Suprapubic skin (tissue), 4 donors: ENCODE results near the gene CLCF1. TPM values are rescaled to one million over a fixed set of nuclear protein-coding genes. Genes with fewer than 3 reads are reported as not detected.

Source experiments
- DNase-seq, 2 donors: peaks; one replicate each; pipeline ENCODE4 v3.0.0-alpha.2; 2019; ENCODE audit warnings: low spot score in 2 of 2
- H3K27ac ChIP-seq: fragments of 200-600 bp; sonication (generic); one replicate; pipeline ENCODE4 v1.5.1; 2019
- H3K27me3 ChIP-seq: fragments of 200-600 bp; sonication (generic); one replicate; pipeline ENCODE4 v1.5.1; 2019
- H3K36me3 ChIP-seq: fragments of 200-600 bp; sonication (generic); one replicate; pipeline ENCODE4 v1.5.1; 2019
- H3K4me1 ChIP-seq: fragments of 200-600 bp; sonication (generic); one replicate; pipeline ENCODE4 v1.5.1; 2019
- H3K4me3 ChIP-seq: fragments of 200-600 bp; sonication (generic); one replicate; pipeline ENCODE4 v1.5.1; 2019; ENCODE audit warnings: mild to moderate bottlenecking
- H3K9me3 ChIP-seq: fragments of 200-600 bp; sonication (generic); one replicate; pipeline ENCODE4 v1.5.1; 2019
- EP300 ChIP-seq: sonication (generic); formaldehyde crosslinking; IDR thresholded peaks from one replicate; pipeline ENCODE4 v1.6.1; 2017; ENCODE audit warnings: antibody characterized with exemption
- POLR2A ChIP-seq, 2 donors: fragments of 450-650 bp; IDR thresholded peaks; one replicate each; pipeline ENCODE4 v1.6.1; 2017; ENCODE audit warnings: antibody characterized with exemption in 2 of 2, mild to moderate bottlenecking in 2 of 2, moderate library complexity in 2 of 2
- POLR2AphosphoS5 ChIP-seq, 3 donors: sonication (generic); formaldehyde crosslinking; IDR thresholded peaks; one replicate each; pipeline ENCODE4 v1.6.1; 2017; ENCODE audit warnings: antibody characterized with exemption in 3 of 3
- WGBS: methylation state at CpG from one replicate; pipeline ENCODE4 v1.1.5; 2018; 5-methylcytosine and 5-hydroxymethylcytosine counted together
- total RNA-seq, 4 donors: library from RNA; depleted of rRNA; stranded (reverse); fragments of >200 nt; gene quantifications; one replicate each; pipeline ENCODE4 v1.1.0, GENCODE V29; 2016
- TF ChIP-seq, protein P1 (sequence below), 2 donors: fragments of 200-600 bp in 1 of 2; fragments of 450-650 bp in 1 of 2; sonication (generic) in 1 of 2; IDR thresholded peaks; one replicate each; pipeline ENCODE4 v1.5.1; 2016 to 2019; ENCODE audit warnings: antibody characterized with exemption in 2 of 2, mild to moderate bottlenecking in 1 of 2, moderate library complexity in 1 of 2

The CLCF1 gene
- total RNA-seq, 4 donors from 2014 or later, result 2.7 to 5.5 (median 4.0) TPM

DNA sequence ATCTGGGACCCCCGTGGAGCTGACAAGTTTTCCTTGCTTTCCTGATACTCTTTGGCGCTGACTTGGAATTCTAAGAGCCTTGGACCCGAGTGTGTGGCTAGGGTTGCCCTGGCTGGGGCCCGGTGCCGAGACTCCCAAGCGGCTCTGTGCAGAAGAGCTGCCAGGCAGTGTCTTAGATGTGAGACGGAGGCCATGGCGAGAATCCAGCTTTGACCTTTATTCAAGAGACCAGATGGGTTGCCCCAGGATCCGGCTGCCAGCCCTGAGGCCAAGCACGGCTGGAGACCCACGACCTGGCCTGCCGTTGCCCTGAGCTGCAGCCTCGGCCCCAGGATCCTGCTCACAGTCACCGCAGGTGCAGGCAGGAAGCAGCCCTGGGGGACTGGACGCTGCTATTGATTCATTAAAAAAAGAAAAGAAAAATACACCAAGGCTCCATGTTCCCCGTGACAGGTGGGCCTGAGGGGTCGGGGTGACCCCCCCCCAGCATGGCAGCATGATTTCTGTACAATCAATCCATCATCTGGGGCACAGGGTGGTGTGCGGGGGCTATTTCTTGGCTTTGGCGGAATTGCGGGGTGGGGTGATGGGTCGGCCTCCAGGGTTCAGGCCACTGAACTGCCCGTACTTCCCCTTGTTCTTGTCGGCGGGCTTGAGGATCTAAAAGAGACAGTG, 24.7 kb upstream of the CLCF1 start:
- H3K4me1 ChIP-seq, result peaks cover 41% of the 10 kb centered on the region
- no peak for DNase-seq
- peaks cover 50% of the 10 kb centered on the region for H3K36me3 ChIP-seq
- 77% methylated on average over 24 of the region's 24 CpGs for WGBS
- no peak for TF ChIP-seq POLR2A (IDR thresholded peaks at IDR 0.05)
- H3K27ac ChIP-seq, result no peak overlapping the region
- no peak overlapping the region for H3K4me3 ChIP-seq
- H3K9me3 ChIP-seq, result no peaks in the 10 kb centered on the region
- H3K27me3 ChIP-seq, result no peaks in the 10 kb centered on the region

DNA sequence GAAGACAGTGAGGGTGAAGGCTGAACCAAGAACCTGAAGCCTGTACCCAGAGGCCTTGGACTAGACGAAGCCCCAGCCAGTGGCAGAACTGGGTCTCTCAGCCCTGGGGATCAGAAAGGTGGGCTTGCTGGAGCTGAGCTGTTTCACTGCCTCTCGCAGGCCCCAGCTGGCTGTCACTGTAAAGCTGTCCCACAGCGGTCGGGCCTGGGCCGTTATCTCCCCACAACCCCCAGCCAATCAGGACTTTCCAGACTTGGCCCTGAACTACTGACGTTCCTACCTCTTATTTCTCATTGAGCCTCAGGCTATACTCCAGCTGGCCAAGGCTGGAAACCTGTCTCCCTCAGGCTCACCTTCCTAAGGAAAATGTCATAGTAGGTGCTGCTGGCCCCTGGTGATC, 24.1 kb upstream of the CLCF1 start:
- H3K4me3 ChIP-seq, result no peak overlapping the region
- DNase-seq, result no peak
- TF ChIP-seq EP300, result no peak
- no peak for TF ChIP-seq POLR2AphosphoS5 (IDR thresholded peaks at IDR 0.05)
- TF ChIP-seq POLR2A (IDR thresholded peaks at IDR 0.05), result no peak
- TF ChIP-seq, protein P1, sequence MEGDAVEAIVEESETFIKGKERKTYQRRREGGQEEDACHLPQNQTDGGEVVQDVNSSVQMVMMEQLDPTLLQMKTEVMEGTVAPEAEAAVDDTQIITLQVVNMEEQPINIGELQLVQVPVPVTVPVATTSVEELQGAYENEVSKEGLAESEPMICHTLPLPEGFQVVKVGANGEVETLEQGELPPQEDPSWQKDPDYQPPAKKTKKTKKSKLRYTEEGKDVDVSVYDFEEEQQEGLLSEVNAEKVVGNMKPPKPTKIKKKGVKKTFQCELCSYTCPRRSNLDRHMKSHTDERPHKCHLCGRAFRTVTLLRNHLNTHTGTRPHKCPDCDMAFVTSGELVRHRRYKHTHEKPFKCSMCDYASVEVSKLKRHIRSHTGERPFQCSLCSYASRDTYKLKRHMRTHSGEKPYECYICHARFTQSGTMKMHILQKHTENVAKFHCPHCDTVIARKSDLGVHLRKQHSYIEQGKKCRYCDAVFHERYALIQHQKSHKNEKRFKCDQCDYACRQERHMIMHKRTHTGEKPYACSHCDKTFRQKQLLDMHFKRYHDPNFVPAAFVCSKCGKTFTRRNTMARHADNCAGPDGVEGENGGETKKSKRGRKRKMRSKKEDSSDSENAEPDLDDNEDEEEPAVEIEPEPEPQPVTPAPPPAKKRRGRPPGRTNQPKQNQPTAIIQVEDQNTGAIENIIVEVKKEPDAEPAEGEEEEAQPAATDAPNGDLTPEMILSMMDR (IDR thresholded peaks at IDR 0.05), result no peak
- peaks cover 39% of the 10 kb centered on the region for H3K4me1 ChIP-seq
- no peak overlapping the region for H3K27ac ChIP-seq
- H3K9me3 ChIP-seq, result no peaks in the 10 kb centered on the region
- H3K36me3 ChIP-seq, result peaks cover 50% of the 10 kb centered on the region
- WGBS, result 50% methylated on average over 1 of the region's 6 CpGs
- H3K27me3 ChIP-seq, result no peaks in the 10 kb centered on the region

DNA sequence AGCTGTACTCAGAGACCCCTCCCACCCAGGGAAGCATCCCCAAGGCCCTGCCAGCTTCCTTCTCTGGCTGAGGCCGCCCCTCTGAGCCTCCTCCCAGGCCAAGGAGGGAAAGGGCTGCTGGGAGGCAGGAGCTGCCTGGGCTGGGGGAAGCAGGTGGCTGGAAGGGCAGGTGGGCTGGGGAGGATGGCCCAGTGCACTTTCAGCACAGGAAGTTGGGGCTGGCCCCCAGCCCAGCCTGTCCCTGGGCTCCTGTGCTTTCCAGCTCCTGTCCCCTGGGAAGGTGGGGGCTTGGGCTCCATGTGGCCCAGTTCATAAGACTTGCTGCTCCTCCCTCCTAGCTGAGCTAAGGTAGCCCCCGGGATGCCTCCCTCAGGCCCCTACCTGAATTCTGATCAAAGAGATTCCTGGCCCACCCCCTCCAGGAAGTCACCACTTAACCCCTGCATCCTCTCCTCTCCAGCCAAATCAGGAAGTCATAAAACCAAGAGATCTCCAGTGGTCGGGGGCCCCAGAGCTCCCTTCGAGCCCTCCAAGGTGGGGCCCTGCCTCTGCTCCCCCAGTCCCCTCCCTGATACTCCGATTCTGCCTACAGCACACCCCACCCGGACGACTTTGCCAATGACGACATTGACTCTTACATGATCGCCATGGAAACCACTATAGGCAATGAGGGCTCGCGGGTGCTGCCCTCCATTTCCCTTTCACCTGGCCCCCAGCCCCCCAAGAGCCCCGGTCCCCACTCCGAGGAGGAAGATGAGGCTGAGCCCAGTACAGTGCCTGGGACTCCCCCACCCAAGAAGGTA, 23.4 kb upstream of the CLCF1 start:
- H3K4me1 ChIP-seq, result peaks cover 37% of the 10 kb centered on the region
- TF ChIP-seq EP300, result no peak
- TF ChIP-seq, protein P1 (IDR thresholded peaks at IDR 0.05), result no peak
- DNase-seq, result no peak
- no peaks in the 10 kb centered on the region for H3K27me3 ChIP-seq
- WGBS, result 55% methylated on average over 13 of the region's 13 CpGs
- H3K27ac ChIP-seq, result no peak overlapping the region
- no peaks in the 10 kb centered on the region for H3K9me3 ChIP-seq
- peaks cover 50% of the 10 kb centered on the region for H3K36me3 ChIP-seq
- no peak overlapping the region for H3K4me3 ChIP-seq

DNA sequence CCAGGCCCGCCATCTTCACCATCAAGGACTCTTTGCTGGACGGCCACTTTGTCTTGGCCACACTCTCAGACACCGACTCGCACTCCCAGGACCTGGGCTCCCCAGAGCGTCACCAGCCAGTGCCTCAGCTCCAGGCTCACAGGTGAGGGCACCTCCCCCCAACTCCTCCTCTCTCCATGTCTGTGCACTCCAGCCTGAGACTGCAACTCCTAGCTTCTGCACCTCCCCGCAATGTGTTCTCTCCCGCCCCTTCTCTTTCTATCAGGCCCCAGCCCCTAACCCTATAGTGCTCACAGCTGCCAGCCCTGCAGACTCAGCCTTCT, 22.8 kb upstream of the CLCF1 start:
- TF ChIP-seq POLR2AphosphoS5 (IDR thresholded peaks at IDR 0.05), result no peak
- TF ChIP-seq POLR2A (IDR thresholded peaks at IDR 0.05), result no peak
- TF ChIP-seq, protein P1 (IDR thresholded peaks at IDR 0.05), result no peak
- TF ChIP-seq EP300, result no peak
- H3K27me3 ChIP-seq, result no peaks in the 10 kb centered on the region
- H3K4me3 ChIP-seq, result no peak overlapping the region
- H3K9me3 ChIP-seq, result no peaks in the 10 kb centered on the region
- DNase-seq, result no peak
- H3K36me3 ChIP-seq, result peaks cover 50% of the 10 kb centered on the region
- no peak overlapping the region for H3K27ac ChIP-seq
- H3K4me1 ChIP-seq, result peaks cover 40% of the 10 kb centered on the region
- 85% methylated on average over 7 of the region's 7 CpGs for WGBS

DNA sequence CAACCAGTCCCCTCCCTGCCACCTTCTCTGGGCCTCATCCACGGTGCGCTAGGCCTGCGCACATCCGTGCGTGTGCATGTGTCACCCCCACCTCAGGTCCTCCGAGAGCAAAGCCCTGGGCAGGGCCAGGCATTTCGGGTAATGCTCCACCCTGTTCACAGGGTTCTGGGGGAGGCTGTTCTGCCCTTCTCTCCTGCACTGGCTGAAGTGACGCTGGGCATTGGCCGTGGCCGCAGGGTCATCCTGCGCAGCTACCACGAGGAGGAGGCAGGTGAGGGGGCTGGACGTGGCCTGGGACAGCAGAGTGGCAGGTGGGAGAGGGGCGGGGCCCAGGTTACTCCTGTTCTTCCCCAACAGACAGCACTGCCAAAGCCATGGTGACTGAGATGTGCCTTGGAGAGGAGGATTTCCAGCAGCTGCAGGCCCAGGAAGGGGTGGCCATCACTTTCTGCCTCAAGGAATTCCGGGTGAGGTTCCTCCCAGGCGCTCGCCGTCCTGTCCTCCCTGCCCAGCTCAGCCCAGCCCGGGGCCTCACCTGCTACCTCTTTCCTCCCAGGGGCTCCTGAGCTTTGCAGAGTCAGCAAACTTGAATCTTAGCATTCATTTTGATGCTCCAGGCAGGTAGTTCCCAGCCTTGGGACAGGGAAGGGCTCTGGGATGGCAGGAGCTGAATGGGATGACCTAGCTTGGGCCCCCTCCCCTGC, 22.3 kb upstream of the CLCF1 start:
- no peaks in the 10 kb centered on the region for H3K27me3 ChIP-seq
- H3K4me1 ChIP-seq, result peaks cover 40% of the 10 kb centered on the region
- no peaks in the 10 kb centered on the region for H3K9me3 ChIP-seq
- WGBS, result 86% methylated on average over 12 of the region's 19 CpGs
- no peak overlapping the region for H3K4me3 ChIP-seq
- TF ChIP-seq EP300, result no peak
- TF ChIP-seq POLR2A (IDR thresholded peaks at IDR 0.05), result no peak
- TF ChIP-seq, protein P1 (IDR thresholded peaks at IDR 0.05), result no peak
- no peak for TF ChIP-seq POLR2AphosphoS5 (IDR thresholded peaks at IDR 0.05)
- no peak for DNase-seq
- H3K36me3 ChIP-seq, result peaks cover 50% of the 10 kb centered on the region
- no peak overlapping the region for H3K27ac ChIP-seq
